Stimulated activated CD4-positive, alpha-beta T cell treated with anti-CD3 and anti-CD28 coated beads, TNF-alpha, amount 100 ng/mL, for 1 hour (primary cell): ENCODE data around the gene ZFAND2B.
"Not testable (repeated sequence)": the region's sequence is repeated elsewhere in the genome, so short reads cannot be mapped to it uniquely, and the experiment has no call there.

Experiments used
- DNase-seq, 3 donors: peaks; one replicate each; pipeline ENCODE4 v3.0.0-alpha.2; 2020; ENCODE audit warnings: low read depth in 3 of 3, low spot score in 1 of 3

ZFAND2B gene

DNA sequence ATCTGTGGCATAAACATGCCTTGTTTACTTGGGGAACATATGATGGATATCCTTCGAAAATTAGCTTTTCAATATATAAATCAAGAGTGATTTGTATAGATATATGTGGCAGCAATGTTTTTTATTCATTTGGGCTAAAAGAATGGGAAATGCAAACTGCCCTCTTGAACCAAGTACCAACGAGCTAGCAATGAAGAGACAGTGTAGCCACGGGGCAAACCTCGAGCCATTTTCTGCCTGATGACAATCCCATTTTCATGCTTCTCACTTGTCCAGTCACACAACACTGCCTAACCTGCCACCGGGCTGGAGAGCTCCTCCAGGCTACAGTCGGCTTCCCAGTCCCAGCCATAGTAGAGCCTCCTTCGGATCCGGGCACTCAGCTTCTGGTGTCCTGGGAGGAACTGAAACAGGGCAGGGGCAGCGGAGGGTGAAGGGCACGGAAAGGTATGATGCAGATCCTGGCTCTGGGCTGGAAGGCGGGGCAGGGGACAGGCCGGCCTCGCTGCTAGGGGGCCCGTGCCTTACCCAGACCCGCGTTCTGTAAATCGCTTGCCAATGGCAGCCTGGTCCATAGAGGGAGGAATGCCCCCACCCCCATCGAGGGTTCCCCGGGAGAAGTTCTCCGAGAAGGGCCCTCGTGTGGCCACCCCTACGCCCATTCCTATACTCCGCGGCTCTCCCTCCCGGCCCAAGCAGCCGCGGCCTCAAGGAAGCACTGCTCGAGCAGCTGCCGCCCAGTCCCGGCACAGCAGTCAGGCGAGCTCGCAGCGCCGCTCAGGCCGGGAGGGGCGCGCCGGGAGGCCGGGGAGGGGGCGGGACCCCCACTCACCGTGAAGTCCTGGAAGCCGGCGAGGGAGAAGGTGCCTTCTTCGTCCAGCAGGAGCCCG is 30.4 kb upstream of the ZFAND2B start:
- DNase-seq, result peak in 1 of 3 donors; percentile 19

DNA sequence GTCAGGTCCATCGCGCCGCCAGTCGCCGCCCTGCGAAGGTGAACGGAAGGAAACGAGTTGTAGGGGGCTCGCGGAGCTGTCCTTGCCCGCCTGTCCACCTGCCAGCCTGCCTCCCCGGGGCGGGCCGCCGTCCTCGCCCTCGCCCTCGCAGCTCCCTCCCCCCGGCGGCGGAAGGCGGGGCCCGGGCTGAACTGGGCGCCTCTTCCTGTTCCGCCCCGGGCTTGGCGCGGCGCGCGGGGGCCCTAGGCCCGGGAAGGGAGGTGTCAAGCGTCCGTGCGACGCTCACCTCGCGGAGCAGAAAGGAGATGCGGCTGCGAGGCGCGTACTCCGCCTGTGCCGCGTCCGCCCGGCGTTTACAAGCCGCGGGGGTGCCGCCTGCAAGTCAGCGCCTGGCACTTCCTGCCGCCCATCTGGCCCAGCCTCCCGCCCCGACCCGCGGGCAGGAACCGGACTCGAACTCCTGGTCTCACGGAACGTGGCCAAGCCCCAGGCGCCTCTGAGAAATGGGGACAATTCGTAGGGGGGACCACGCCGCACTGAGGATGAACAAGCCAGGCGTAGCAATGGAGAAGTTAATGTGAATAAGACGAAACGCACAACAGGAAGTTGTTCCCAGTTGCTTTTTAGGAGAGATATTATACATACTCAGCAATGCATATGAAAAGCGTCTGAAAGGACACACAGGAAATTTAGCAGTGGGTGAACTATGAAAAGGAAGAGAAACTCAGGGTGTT is 29.6 kb upstream of the ZFAND2B start, which contains the start of gene CNPPD1:
Gene CNPPD1 (minus strand): TSS at position 108 of the 734 bp plus-strand sequence. CDS start 97 bp downstream, at position 11.
- DNase-seq, result peak; percentile 64 to 77 (median 75)

DNA sequence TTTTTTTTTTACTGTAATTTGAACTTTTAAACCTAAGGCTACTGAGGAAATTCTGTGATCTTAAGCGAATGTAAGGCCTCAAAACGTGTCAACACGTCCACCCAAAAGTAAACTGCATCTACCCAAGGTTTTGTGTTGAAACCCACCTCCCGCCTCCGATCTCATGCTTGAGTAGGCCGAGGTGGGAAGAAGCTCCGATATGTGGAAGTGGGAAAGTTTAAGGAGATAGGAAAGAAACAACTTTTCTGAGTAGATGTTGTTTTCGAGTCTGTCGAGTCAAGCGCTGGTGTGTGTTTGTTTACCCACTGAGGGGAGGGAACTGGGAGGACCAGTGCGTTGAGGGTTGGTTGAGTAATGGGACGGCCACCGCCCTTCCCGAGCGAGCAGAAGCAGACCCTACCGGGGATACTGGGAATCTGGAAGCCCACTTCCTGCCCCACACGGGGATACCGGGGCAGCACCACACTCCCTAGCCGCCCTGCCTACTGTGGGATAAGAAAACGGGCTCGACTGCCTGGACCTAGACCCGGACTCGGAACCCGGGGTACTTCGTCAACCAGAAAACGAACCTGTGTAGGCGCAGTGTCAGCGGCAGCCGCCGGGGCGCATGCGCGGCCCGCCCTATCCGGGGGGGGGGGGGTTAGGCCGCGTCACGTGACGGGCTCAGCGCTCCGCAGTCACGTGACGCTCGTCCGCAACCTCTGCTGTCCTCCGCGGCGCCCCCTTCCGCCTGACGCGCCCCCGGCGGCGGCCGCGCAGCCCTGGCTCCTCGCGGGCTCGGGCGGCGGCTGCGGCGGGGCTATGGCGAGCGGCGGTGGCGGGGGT is 28.8 kb upstream of the ZFAND2B start, which contains the start of gene RETREG2:
Gene RETREG2 (plus strand): TSS at position 724 of the 825 bp plus-strand sequence. CDS start 78 bp downstream, at position 802.
- peak; percentile 46 to 69 (median 59) for DNase-seq

DNA sequence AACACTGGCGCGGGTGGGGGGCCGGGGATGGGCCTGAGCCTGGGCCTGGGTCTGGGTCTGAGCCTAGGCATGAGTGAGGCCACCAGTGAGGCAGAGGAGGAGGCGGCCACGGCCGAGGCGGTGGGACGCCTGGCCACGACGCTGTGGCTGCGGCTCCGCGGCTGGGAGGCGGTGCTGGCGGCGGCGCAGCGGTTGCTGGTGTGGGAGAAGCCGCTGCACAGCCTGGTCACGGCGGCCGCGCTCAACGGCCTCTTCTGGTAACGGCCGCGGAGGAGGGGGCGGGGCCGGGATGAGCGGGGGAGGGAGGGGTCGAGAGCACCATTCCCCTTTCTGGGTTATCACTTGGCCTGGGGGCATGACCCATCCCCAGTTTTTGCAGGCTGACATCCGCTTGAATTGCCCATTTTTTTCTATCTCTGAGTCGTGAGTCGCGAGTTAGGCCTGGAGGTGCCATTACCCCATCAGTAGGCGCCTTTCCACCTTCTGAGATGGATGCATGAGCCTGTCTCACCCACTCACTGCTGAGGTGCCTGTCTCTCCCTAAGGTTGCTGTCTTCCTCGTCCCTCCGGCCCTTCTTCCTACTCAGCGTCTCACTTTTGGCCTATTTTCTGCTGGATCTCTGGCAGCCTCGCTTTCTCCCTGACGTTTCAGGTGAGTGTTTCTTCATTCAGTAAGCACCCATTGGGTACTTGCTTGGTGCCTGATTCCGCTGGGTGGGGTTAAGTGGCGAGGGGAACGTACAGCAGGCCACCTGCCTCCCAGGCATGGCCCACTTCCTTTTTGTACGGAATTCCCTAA is 28.0 kb upstream of the ZFAND2B start:
- DNase-seq, result peak in 1 of 3 donors; percentile 22

DNA sequence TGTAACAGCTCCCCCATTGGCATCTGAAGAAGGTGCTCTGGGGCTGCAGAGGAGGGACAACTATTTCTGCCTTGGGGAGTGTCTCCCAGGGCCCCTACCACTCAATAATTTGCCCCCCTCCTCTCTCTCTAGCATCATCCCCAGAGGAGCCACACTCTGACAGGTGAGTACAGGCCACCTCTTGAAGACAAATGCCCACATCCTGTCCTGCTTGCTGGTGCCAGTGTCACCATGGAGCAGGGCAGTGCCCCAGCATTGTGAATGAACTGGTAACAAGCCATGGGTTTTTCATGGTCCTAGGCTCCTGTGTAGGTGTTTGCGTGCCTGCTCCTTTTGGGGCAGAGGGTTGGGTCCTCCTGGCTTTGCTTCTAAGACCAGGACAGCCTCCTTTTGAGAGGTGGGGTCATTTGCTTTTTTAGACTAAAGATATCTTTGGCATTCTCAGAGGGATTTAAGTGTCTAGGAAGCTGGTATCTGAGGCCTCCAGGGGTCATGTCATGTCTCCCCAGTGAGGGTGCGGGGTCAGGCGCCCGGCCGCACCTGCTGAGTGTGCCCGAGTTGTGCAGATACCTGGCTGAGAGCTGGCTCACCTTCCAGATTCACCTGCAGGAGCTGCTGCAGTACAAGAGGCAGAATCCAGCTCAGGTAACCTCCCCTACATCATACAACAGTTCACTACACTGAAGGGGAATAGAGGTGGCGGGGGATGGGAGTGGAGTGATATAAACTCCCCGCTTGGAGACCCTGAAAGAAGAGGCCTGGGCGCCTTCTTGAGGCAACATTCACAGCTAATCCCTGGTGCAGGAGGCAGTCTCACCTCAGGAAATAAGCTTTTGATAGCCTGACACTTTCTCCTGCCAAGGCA is 26.7 kb upstream of the ZFAND2B start:
- DNase-seq, result no peak

DNA sequence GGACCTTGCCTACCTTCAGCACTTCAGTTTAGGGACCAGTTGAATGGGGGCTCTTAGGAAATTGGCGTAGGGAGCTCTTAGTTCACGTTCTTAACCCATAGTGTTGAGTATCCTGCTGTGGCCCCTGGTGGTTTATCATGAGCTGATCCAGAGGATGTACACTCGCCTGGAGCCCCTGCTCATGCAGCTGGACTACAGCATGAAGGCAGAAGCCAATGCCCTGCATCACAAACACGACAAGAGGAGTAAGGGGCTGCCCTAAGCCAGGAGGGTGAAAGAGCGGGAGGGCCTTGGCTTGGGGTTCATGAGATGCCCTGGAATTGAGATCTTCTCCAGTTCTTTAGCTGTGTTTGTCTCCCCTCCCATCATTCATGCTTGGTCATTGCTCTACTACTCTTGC is 25.6 kb upstream of the ZFAND2B start:
- DNase-seq, result no peak

DNA sequence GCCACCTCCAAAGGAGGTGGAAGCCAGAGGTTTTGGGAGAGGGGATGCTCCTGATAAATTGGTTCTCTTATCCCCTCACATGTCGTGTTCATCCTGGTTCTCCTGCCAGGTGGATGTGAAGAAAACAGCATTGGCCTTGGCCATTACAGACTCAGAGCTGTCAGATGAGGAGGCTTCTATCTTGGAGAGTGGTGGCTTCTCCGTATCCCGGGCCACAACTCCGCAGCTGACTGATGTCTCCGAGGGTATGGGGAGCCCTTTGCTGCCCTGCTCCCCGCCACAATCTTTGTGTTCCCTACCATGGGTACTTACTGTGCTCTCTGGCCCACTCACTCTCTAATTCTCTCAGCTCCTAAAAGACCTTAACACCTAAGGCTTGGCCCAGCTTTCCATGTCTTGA is 25.1 kb upstream of the ZFAND2B start:
- no peak for DNase-seq

DNA sequence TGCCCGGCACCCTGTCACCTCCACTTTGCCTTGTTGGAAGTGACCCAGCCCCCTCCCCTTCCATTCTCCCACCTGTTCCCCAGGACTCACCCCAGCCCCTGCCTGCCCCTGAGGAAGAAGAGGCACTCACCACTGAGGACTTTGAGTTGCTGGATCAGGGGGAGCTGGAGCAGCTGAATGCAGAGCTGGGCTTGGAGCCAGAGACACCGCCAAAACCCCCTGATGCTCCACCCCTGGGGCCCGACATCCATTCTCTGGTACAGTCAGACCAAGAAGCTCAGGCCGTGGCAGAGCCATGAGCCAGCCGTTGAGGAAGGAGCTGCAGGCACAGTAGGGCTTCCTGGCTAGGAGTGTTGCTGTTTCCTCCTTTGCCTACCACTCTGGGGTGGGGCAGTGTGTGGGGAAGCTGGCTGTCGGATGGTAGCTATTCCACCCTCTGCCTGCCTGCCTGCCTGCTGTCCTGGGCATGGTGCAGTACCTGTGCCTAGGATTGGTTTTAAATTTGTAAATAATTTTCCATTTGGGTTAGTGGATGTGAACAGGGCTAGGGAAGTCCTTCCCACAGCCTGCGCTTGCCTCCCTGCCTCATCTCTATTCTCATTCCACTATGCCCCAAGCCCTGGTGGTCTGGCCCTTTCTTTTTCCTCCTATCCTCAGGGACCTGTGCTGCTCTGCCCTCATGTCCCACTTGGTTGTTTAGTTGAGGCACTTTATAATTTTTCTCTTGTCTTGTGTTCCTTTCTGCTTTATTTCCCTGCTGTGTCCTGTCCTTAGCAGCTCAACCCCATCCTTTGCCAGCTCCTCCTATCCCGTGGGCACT is 24.0 kb upstream of the ZFAND2B start:
- no peak for DNase-seq

DNA sequence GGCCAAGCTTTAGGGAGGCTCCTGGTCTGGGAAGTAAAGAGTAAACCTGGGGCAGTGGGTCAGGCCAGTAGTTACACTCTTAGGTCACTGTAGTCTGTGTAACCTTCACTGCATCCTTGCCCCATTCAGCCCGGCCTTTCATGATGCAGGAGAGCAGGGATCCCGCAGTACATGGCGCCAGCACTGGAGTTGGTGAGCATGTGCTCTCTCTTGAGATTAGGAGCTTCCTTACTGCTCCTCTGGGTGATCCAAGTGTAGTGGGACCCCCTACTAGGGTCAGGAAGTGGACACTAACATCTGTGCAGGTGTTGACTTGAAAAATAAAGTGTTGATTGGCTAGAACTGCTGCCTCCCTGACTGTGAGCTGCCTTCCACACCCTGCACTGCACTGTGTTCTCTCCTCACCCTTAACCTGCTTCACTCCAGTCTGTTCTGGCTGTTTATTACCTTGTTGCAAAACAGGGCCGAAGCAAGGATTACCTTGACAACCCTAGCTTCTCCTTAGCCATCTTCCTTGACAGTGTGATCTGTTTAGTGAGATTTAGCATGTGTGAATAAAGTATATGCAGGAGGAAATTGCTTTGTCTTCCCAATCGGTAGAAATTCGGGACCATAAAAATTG is 23.3 kb upstream of the ZFAND2B start:
- no peak for DNase-seq

DNA sequence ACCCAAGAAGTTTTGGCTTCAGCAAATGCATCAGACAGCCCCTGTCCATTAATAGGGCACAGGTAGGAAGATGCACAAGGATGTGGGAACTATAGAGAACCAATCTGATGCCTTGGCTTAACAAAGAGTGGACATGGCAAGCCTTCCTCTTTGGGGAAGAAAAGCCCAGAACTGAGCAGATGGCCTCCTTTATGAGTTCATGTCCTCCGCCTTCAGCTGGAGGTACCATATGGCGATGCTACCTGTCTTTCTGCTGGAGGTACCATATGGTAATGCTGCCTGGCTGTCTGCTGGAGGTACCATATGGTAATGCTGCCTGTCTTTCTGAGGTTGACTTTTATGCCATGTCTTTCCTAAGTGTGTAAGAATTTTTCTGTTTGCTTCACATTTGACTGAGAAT is 22.5 kb upstream of the ZFAND2B start:
- DNase-seq, result no peak

DNA sequence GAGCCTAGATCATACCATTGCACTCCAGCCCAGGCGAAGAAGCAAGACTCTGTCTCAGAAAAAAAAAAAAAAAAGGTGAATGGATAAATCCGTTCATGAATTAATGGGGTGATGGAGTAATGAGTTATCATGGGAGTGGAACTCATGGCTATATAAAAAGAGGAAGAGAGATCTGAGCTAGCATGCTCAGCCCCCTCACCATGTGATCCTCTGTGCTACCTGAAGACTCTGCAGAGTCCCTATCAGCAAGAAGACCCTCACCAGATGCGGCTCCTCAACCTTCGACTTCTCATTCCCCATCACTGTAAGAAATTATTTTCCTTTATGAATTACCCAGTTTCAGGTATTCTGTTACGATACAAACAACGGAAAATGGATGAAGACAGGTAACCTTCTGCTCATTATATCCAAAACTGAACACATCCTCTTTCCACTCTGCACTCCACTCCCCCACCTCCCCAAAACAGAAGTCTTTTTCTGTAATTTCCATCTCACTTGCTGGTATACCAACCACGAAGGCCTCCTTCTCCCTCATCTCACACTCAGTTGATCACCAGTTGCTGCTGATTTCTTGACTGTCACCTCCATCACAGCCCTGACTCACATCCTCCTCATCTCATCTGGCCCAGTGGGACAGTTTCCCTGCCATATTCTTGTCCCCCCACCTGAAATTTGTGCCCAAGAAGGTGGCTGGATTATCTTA is 19.7 kb upstream of the ZFAND2B start:
- DNase-seq, result no peak

DNA sequence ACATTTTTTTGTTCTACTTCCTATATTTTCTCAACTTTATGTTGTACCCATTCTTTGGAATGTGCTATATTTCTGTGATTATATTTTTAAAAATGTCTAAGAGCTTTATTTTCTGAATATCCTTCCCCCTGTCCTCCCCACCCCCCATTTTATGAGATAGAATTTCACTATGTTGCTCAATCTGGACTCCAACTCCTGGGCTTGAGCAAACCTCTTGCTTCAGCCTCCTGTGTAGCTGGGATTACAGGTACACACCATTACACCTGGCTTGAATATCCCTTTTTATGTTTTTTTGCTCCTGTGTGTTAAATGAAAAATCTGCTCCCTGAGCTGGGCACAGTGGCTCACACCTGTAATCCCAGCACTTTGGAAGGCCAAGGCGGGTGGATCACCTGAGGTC is 9.2 kb upstream of the ZFAND2B start:
- DNase-seq, result no peak

DNA sequence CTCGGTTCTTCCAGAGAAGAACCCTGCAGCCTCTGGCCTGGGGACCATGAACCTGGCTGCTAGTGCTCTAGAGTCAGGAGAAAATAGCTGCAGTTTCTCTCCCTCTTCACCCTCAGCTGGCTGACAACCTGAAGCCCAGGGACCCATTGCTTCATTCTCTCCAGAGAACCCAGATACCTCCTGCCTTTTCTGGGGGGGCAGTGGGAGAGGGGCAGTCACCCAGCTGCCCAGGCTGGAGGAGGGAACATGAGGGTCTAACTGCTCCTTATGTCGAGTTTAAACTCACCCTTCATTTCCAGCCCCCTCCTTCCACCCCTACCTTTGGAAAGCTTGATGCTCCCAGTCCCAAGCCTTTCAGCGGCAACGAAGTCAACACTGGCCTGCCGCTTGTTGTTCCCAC is 7.6 kb upstream of the ZFAND2B start:
- DNase-seq, result no peak

DNA sequence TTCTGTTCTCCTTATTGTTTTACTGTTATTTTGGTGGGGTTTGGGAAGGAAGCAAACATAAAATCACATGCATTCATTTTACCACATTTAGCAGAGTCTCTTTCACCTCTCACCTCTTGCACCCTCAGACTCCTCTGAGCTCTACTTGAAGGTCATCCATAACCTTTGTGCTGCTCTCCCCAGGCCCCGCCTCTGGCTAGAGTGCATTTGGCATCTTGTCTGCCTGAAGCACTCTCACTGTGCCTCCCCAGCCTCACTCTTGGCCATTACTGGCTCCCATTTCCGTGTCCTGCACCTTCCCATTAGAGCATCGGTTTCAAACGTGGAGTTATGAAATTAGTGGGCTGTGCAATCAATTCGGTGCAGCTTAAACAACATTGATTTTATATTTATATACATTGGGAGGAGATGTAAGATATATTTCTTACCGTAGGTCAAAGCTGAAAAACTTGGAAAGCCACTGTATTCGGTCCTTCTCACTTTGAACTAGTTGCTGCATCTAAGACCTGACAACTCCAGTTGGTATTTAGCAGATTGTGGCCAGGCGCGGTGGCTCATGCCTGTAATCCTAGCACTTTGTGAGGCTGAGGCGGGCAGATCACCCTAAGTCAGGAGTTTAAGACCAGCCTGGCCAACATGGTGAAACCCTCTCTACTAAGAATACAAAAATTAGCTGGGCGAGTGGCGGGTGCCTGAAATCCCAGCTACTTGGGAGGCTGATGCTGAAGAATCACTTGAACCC is 6.9 kb upstream of the ZFAND2B start:
- DNase-seq, result no peak

DNA sequence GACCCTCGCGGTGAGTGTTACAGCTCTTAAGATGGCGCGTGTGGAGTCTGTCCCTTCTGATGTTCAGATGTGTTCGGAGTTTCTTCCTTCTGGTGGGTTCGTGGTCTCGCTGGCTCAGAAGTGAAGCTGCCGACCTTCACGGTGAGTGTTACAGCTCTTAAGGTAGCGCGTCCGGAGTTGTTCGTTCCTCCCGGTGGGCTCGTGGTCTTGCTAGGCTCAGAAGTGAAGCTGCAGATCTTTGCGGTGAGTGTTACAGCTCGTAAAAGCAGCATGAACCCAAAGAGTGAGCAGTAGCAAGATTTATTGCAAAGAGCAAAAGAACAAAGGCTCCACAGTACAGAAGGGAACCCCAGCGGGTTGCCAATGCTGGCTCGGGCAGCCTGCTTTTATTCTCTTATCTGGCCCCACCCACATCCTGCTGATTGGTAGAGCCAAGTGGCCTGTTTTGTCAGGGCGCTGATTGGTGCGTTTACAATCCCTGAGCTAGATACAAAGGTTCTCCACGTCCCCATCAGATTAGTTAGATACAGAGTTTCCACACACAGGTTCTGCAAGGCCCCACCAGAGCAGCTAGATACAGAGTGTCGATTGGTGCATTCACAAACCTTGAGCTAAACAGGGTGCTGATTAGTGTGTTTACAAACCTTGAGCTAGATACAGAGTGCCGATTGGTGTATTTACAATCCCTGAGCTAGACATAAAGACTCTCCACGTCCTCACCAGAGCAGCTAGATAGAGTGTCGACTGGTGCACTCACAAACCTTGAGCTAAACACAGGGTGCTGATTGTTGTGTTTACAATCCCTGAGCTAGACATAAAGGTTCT is 5.9 kb upstream of the ZFAND2B start:
- not testable (repeated sequence) for DNase-seq

DNA sequence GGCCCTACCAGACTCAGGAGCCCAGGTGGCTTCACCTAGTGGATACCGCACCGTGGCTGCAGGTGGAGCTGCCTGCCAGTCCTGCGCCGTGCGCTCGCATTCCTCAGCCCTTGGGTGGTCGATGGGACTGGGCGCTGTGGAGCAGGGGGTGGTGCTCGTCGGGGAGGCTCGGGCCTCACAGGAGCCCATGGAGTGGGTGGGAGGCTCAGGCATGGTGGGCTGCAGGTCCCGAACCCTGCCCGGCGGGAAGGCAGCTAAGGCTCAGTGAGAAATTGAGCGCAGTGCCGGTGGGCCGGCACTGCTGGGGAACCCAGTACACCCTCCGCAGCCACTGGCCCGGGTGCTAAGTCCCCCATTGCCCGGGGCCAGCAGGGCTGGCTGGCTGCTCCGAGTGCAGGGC is 5.3 kb upstream of the ZFAND2B start:
- DNase-seq, result not testable (repeated sequence)
